Activated naive CD4-positive, alpha-beta T cell (primary cell): ENCODE results near the gene DLGAP4.
"Not testable (repeated sequence)": the region's sequence is repeated elsewhere in the genome, so short reads cannot be mapped to it uniquely, and the experiment has no call there.

Source experiments
- DNase-seq, 4 experiments: peaks; one replicate each; lab custom pipeline; 2025; lab: John Stamatoyannopoulos, UW

DLGAP4 gene

GRCh38 chr20:36499723-36500501, 193.8 kb downstream of the DLGAP4 start:
- DNase-seq, result no peak

- DNase-seq, result no peak
These were observed 195.3 kb downstream of the DLGAP4 start for GRCh38 chr20:36501367-36502006.

DNA sequence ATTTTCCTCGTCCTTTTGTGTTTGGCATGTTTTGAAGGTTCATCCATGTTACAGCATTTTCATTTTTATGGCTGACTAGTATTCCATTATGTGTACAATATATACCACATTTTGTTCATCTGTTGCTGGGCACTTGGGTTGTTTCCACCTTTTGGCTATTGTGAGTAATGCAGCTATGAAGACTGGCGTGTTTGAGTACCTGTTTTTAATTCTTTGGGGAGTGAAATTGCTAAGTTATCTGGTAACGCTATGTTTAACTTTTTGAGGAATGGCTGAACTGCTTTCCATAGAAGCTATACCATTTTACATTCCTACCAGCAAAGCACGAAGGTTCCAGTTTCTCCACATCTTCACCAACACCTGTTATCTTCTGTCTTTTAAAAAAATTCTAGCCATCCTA, 198.2 kb downstream of the DLGAP4 start:
- DNase-seq, result no peak

DNA sequence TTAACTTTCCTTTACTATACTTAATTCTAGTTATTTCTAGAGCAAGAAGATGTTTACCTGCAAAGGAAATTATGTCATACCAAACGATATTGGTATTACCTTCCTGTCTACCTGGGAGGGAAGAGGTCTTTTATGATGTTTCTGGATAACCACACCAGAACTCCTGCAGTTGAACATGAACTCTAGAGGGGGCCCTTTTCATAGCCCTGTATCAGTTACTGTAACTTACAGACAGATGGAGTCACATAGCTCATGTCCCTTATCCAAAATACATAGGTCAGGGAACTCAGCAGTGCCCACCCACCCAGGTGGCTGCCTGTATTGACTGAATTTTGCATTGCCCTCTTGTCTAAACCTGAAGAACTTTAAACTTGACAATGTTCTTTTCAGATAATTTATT, 200.1 kb downstream of the DLGAP4 start:
- no peak for DNase-seq

DNA sequence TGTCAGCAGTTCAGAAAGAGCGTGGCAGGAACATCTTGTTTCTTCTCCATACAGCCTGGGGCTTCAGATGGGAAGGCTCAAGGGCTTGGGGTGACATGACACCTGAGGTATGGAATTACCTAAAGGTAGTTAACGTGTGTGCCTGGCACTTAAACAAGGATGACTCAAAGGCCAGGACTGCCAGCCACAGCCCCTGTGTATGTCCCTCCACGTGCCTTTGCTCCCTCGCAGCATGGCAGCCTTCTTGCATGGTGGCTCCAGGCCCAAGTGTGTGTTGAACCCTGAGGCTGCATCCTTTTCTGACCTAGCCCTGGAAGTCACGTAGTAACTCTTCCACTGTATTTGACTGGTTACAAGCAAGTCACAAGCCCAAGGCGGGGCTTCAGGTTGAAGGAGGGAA, 201.6 kb downstream of the DLGAP4 start:
- no peak for DNase-seq

DNA sequence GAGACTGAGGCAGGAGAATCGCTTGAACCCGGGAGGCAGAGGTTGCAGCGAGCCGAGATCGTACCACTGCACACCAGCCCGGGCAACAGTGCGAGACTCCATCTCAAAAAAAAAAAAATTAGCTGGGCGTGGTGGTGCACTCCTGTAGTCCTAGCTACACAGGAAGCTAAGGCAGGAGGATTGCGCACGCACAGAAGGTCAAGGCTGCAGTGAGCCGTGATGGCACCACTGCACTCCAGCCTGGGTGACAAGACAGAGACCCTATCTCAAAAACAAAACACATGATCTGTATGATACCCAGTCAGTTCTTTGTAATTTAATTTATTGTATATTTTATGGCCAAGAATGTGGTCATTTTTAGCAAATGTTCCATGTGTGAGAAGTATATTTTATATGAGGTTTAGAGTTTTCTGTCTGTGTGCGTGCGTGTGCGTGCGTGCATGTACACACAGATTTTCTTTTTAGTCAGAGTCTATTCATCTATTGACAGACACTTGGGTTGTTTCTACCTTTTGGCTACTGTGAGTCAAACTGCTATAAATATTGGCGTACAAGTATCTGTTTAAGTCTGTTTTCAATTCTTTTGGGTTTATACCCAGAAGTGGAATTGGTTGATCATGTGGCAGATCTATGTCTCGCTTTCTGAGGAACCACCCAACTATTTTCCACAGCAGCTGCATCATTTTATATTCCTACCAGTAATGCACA, 213.0 kb downstream of the DLGAP4 start:
- DNase-seq, result no peak

DNA sequence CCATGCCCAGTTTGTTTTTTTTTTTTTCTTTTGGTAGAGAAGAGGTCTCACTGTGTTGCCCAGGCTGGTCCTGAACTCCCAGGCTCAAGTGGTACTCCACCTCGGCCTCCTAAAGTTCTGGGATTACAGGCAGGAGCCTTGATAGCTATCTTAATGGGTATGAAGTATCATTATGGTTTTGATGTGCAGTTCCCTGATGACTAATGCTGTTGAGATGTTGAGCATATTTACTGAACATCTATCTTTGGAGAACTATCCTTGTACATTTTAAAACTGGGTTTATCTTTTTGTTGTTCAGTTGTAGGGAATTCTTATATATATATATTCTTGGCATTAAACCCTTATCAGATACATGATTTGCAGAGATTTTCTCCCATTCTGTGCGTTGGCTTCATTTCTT, 213.8 kb downstream of the DLGAP4 start:
- no peak for DNase-seq

GRCh38 chr20:36521526-36521925, 215.4 kb downstream of the DLGAP4 start:
- no peak for DNase-seq

DNA sequence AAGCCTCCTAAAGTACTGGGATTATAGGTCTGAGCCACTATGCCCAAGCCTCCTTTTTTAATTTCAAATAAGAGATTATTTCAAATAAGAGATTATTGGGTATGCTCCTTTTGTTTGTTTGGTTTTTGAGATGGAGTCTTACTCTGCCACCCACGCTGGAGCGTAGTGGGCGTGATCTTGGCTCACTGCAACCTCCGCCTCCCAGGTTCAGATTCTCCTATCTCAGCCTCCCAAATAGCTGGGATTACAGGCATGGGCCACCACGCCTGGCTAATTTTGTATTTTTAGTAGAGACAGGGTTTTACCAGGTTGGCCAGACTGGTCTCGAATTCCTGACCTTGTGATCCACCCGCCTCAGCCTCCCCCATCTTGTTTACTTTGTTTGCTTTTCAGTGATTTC, 216.3 kb downstream of the DLGAP4 start:
- not testable (repeated sequence) for DNase-seq

GRCh38 chr20:36523341-36523740, 217.2 kb downstream of the DLGAP4 start:
- no peak for DNase-seq

DNA sequence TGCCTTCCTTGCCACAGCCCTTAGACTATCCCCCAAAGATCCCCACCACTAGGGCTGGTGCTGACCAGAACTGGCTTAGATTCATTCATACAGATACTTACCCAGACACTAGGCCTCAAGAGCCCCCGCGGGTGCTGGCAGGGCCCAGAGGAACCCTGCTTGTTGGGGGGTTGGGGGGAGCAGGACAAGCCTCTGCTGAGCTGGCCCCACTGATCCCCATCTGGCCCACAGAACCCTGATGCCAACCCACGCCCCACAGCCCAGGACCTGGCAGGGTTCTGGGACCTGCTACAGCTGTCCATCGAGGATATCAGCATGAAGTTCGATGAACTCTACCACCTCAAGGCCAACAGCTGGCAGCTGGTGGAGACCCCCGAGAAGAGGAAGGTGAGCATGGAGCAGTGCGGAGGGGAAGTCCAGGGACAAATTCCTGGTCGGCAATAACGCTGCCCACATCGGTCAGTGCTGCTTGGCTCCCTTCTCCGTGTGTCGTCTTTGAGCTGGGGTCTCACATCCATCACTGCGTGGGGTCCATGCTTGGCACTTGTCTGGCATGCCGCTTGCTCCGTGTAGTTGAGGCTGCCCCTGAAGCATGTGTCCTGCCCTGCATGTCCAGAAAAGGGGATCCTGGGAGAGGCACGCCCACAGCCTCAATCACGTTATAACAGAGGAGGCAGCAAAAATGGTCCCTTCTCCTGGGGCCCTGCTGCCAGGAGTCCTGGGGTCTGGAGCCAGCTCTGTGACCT, 219.7 kb downstream of the DLGAP4 start:
- DNase-seq, result no peak

DNA sequence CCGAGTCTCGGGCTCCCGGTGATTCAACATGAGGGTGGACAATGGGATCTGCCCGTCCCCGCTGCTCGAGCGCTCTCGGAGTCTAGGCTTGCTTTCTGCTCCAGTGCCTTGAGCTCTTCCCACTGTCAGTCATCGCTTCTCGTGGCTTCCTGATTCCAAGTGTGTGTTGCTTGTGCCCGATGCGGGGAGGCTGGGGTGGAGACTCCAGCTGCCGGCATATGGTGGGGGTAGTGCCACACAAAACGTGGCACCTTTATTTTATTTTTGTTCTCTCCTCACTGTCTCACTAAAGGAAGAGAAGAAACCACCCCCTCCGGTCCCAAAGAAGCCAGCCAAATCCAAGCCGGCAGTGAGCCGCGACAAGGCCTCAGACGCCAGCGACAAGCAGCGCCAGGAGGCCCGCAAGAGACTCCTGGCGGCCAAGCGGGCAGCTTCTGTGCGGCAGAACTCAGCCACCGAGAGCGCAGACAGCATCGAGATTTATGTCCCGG, 220.4 kb downstream of the DLGAP4 start:
- DNase-seq, result no peak

GRCh38 chr20:36527331-36528125, 221.4 kb downstream of the DLGAP4 start:
- DNase-seq, result no peak

GRCh38 chr20:36528176-36528874, 222.2 kb downstream of the DLGAP4 start:
- no peak for DNase-seq

DNA sequence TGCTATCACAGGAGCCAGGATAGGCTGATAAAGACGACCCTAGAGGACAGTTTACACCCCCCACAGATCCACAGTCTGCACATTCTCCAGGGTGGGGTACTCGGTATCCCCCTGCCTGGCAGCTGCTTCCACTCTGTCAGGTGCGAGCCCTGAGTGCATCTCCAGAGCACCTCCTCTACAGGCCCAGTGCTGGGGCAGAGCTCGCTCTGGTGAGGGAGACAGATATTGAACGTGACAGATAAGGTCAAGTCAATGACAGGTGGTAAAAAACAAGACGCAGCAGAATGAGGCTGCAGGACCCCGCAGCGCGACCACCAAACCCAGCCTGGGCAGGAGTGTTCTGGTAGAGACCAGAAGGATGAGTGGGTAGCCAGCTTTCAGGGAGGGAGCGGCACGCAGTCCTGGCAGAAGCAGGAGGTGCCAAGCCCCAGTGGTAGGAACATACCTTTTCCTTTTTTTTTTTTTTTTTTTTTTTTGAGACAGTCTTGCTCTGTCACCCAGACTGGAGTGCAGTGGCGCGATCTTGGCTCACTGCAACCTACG, 222.8 kb downstream of the DLGAP4 start:
- no peak for DNase-seq

- no peak for DNase-seq
These were observed 226.2 kb downstream of the DLGAP4 start for GRCh38 chr20:36532388-36532787.

DNA sequence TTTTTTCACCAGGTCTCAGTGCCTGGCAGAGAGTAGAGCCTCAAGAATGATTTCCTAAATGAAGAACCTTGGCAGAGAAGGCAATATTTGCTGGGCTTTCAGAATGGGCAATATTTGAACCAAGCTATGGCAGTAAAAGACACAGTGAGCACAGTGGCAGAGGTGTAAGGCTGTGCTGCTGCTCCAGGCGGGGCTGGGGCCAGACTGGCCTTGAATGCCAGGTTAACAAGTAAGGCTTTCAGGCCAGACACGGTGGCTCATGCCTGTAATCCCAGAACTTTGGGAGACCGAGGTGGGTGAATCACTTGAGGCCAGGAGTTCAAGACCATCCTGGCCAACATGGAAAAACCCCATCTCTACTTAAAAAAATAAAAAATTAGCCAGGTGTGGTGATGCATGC, 226.7 kb downstream of the DLGAP4 start:
- DNase-seq, result no peak

DNA sequence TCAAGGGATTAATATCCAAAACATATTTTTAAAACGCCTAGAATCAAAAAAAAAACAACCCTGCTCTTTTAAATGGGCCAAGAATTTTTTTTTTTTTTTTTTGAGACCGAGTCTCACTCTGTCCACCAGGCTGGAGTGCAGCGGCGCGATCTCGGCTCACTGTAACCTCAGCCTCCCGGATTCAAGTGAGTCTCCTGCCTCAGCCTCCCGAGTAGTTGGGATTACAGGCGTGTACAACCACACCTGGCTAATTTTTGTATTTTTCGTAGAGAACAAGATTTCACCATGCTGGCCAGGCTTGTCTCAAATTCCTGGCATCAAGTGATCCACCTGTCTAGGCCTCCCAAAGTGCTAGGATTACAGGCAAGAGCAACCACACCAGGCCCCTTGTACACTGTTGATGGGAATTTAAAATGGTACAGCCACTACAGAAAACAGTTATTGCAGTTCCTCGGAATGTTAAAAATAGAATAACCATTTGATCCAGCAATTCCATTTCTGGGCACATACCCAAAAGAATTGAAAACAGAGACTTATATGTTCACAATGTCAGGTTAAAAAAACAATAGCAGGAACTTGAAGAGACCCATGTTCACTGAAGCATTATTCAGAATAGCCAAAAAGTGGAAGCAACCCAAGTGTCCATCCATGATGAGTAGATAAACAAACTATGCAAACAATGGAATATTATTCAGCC, 232.0 kb downstream of the DLGAP4 start:
- DNase-seq, result no peak

- DNase-seq, result no peak
These were observed 234.5 kb downstream of the DLGAP4 start for GRCh38 chr20:36540551-36541211.
